VCaP (cell line): ENCODE results near the gene GARIN5A.

Experiments
- H3K27ac ChIP-seq: fragments of 450-650 bp; 2 replicates; pipeline ENCODE4 v1.5.1; 2017
- CTCF ChIP-seq: fragments of 450-650 bp; conservative IDR thresholded peaks from 2 replicates; pipeline ENCODE4 v1.5.1; 2017; ENCODE audit warnings: mild to moderate bottlenecking, moderate library complexity

Gene GARIN5A

GRCh38 chr19:50460161-50460765 is 16.4 kb downstream of the GARIN5A start:
- no peak overlapping the region for H3K27ac ChIP-seq

GRCh38 chr19:50459638-50460037 is 17.0 kb downstream of the GARIN5A start:
- no peak for TF ChIP-seq CTCF
- no peak overlapping the region for H3K27ac ChIP-seq

More at GRCh38 chr19:50460161-50460765, 16.4 kb downstream of the GARIN5A start:
- TF ChIP-seq CTCF = no peak

- H3K27ac ChIP-seq = no peak overlapping the region
- TF ChIP-seq CTCF = no peak
Measured at GRCh38 chr19:50459067-50459456, 17.6 kb downstream of the GARIN5A start.

GRCh38 chr19:50458396-50459066 is 18.1 kb downstream of the GARIN5A start:
- TF ChIP-seq CTCF = no peak
- no peak overlapping the region for H3K27ac ChIP-seq

GRCh38 chr19:50457300-50457699 is 19.3 kb downstream of the GARIN5A start:
- H3K27ac ChIP-seq = no peak overlapping the region
- TF ChIP-seq CTCF = no peak

- no peak overlapping the region for H3K27ac ChIP-seq
- TF ChIP-seq CTCF = no peak
Measured at GRCh38 chr19:50455992-50456391, 20.7 kb downstream of the GARIN5A start.

GRCh38 chr19:50453243-50453642 is 23.4 kb downstream of the GARIN5A start:
- no peak overlapping the region for H3K27ac ChIP-seq
- TF ChIP-seq CTCF = no peak
